C4-2B (cell line): ENCODE data around the gene TMIGD2.

Experiments used
- CTCF ChIP-seq: fragments of 450-650 bp; conservative IDR thresholded peaks from 2 replicates; pipeline ENCODE4 v1.5.1; 2017; ENCODE audit warnings: mild to moderate bottlenecking
- ZFX ChIP-seq: fragments of 450-650 bp; IDR thresholded peaks from 2 replicates; pipeline ENCODE4 v1.6.1; 2017

DNA sequence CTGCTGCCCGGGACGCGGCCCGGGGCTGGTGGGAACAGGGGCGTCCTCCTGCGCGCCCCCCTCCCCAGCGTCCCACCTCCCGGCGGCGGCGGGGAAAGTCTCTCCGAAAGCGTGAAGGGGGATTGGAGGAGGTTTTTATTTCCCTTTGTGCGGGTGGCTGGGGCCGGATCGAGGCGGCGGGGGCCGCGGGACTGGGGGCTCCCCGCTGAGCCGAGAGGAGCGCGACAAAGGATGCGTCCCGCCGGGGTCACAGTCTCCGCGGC lies 23.0 kb downstream of the TMIGD2 start:
- TF ChIP-seq CTCF (no peak), ZFX (no peak)
